ENCODE measurements around the gene SLX4.

Gene SLX4

DNA sequence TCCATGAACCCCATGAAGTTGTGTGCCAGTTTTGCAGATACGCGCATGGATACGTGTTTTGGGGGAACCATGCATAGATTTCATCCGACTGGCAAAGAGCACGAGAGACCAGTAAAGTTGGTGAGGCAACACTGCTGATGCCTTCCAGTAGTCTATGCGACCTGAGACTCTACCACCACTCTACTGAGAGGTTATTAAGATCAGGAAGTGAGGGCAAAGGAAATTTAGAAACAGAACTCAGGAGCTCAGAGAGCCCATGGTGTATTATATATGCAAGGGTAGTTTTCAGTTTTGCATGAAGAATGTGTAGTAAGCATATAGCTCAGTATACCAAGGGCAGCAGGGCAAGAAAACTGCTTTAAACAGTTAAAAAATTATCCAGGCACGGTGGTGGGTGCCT lies 4.2 kb downstream of the SLX4 start:
- TF ChIP-seq, protein P1, sequence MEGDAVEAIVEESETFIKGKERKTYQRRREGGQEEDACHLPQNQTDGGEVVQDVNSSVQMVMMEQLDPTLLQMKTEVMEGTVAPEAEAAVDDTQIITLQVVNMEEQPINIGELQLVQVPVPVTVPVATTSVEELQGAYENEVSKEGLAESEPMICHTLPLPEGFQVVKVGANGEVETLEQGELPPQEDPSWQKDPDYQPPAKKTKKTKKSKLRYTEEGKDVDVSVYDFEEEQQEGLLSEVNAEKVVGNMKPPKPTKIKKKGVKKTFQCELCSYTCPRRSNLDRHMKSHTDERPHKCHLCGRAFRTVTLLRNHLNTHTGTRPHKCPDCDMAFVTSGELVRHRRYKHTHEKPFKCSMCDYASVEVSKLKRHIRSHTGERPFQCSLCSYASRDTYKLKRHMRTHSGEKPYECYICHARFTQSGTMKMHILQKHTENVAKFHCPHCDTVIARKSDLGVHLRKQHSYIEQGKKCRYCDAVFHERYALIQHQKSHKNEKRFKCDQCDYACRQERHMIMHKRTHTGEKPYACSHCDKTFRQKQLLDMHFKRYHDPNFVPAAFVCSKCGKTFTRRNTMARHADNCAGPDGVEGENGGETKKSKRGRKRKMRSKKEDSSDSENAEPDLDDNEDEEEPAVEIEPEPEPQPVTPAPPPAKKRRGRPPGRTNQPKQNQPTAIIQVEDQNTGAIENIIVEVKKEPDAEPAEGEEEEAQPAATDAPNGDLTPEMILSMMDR (IDR thresholded peaks at IDR 0.05; ENCODE audit: low read depth, low read length), result no peak
- no peak overlapping the region for H3K4me3 ChIP-seq (ENCODE audit: low read depth, low read length)

DNA sequence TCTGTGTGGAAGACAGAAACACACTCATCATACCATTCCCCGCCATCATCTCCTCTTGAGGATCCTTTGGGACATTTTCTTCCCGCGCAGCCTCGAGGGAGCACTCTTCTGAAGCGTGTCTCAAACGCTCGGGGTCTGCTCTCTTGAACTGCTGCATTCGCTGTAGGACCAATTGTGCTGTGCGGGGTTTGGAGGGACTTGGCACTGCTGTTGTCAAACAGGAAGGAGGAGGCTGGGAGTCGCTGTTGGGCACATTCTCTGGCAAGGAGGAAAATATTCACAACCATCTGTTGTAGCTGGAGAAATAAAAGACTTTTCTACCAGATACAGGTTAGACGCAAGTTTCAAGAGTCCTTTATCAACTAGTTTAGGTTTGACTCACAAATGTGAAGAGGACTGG lies 5.0 kb downstream of the SLX4 start:
- TF ChIP-seq, protein P1 (IDR thresholded peaks at IDR 0.05; ENCODE audit: low read depth, low read length), result no peak
- H3K4me3 ChIP-seq (ENCODE audit: low read depth, low read length), result no peak overlapping the region

DNA sequence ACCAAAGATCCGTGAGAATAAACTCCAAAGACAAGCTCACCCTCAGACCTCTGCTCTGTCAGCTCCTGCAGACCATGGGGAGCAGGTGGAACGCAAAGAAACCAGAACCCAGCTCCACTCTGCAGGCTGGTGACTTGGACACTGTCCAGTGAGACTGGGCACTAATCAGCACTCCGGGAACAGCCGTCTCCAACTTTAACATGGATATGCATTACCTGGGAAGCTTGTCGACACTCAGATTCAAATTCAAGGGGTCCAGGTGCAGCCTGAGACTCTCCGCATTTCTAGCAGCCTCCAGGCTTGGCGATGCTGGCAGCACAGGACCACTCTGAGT lies 9.1 kb downstream of the SLX4 start:
- no peak overlapping the region for H3K4me3 ChIP-seq (ENCODE audit: low read depth, low read length)
- TF ChIP-seq, protein P1 (IDR thresholded peaks at IDR 0.05; ENCODE audit: low read depth, low read length), result no peak

DNA sequence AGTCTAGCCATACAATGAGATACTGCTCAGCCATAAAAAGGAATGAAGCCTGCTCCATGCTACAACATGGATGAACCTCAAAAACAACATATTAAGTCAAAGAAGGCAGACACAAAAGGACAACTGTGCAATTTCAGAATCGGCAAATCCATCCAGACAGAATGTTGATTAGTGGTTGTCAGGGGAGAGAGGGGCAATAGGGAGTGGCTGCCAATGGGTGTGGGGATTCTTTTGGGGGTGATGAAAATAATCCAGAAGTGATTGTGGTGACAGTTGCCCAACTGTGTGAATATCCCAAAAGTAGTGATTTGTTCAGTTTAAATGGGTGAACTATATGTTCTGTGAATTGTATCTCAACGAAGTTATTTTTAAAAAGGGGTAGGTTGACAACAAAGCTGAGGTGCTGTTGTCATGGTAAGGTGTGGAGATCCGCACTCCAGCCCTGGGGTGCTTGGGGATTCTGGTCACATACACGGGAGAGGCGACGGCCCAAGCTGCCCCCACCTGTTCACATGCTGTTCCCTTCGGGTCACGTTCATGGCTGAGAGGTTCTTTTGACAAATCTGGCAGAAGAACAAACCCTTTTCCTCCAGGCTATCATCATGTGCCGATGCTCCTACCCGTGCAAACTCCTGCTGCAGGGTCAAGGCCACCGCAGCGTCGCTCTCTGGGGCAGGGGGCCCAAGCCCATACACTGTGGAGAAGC lies 9.6 kb downstream of the SLX4 start:
- TF ChIP-seq, protein P1 (IDR thresholded peaks at IDR 0.05; ENCODE audit: low read depth, low read length), result no peak
- H3K4me3 ChIP-seq (ENCODE audit: low read depth, low read length), result no peak overlapping the region

DNA sequence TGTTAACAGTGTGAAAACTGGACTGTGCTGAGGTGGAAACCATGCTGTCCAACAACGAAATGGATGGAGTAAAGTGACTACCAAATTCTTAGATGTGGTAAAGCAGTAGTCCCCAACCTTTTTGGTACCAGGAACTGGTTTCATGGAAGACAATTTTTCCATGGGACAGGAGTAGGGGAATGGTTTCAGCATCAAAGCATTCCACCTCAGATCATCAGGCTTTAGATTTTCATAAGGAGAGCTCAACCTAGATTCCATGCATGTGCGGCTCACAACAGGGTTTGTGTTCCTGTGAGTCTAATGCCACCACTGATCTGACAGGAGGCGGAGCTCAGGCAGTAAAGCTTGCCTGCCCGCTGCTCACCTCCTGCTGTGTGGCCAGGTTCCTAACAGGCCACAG lies 11.5 kb downstream of the SLX4 start:
- TF ChIP-seq, protein P1 (IDR thresholded peaks at IDR 0.05; ENCODE audit: low read depth, low read length), result no peak
- H3K4me3 ChIP-seq (ENCODE audit: low read depth, low read length), result no peak overlapping the region

DNA sequence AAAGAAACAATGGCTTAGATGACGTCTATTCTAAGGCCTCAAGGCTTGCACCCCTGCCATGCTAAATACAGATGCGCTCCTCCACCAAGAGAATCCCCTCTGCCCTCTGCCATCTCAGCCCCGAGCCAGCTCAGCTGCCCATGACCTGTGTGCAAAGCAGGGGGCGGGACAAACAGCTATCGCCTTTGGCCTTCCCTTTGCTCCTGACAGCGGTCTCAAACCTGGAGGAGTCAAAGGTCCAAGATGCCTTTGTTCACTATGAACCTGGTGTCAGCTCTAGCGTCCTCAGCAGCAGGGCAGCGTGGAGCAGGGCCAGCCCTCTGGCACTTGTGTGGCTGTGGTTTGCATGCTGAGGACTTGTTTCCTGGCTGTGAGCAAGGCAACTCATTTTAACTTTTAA lies 12.3 kb downstream of the SLX4 start:
- TF ChIP-seq, protein P1 (IDR thresholded peaks at IDR 0.05; ENCODE audit: low read depth, low read length), result no peak
- no peak overlapping the region for H3K4me3 ChIP-seq (ENCODE audit: low read depth, low read length)

DNA sequence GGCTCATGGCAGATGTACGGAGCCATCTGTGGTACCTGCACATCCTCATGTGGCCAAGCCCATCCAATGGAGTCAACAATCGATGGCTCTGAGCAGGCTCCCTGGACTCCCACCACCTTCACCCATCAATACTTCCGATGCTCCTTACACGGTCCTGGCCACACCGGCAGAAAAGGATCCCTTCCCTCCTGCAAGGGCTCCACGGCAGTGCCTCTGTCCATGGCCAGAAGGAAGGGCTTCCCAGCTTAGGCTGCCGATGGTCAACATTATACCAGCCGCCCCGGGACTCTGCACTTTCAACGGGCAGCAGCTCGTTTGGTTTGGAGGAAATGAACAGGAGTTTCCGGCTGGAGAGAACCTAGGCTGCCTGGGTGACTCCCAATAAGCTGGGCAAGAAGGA lies 13.2 kb downstream of the SLX4 start:
- no peak overlapping the region for H3K4me3 ChIP-seq (ENCODE audit: low read depth, low read length)
- TF ChIP-seq, protein P1 (IDR thresholded peaks at IDR 0.05; ENCODE audit: low read depth, low read length), result no peak

All from WI38 (cell line).